ENCODE data around the gene ADARB2.

GRCh38 chr10:1735562-1735961 is 1.8 kb downstream of the ADARB2 start:
- TF ChIP-seq EP300 (IDR thresholded peaks at IDR 0.05) = no peak
- no peak for TF ChIP-seq CTCF (IDR thresholded peaks at IDR 0.05)

Data from suprapubic skin (tissue), 3 donors.